GM12878 (cell line): ENCODE measurements around the gene TMC7. TPM values are rescaled to one million over a fixed set of nuclear protein-coding genes. Genes with fewer than 3 reads are reported as not detected.
A peak's percentile ranks its signal among the peaks of the same experiment; 100 is the strongest.

Experiments used
- ATAC-seq: fragments of 200-7000 bp; cut with Tn5 transposase; 3 replicates; pipeline ENCODE4 v1.9.1; 2020; ENCODE audit warnings: mild to moderate bottlenecking, moderate library complexity
- BruUV-seq: library from RNA; stranded (reverse); fragments of 400-500 nt; replicated peaks from 2 replicates; lab custom pipeline; 2021; lab: Mats Ljungman, UMichigan
- CTCF ChIA-PET: fragments of 300-600 bp; sonication (Branson Sonifier 250); formaldehyde crosslinking; extraction: SDS; loops from one replicate; lab custom pipeline; 2021; ENCODE audit warnings: inconsistent platforms; lab: Yijun Ruan, JAX
- POLR2A ChIA-PET: fragments of 350-600 bp; formaldehyde crosslinking; extraction: SDS; loops from one replicate; lab custom pipeline; 2021; ENCODE audit warnings: inconsistent platforms; lab: Charles Lee
- RAD21 ChIA-PET: fragments of 300-600 bp; sonication (Branson Sonifier 250); formaldehyde crosslinking; loops from one replicate; lab custom pipeline; 2023; ENCODE audit warnings: antibody characterized with exemption; ENCODE audit not compliant: unreplicated experiment; lab: Charles Lee
- SMC1A ChIA-PET: fragments of 300-600 bp; sonication (Branson Sonifier 250); formaldehyde crosslinking; loops from one replicate; lab custom pipeline; 2023; ENCODE audit not compliant: unreplicated experiment, uncharacterized antibody; lab: Charles Lee
- DNase-seq: peaks from one replicate; pipeline ENCODE4 v3.0.0-alpha.2; 2011; ENCODE audit warnings: low read depth, low spot score
- FAIRE-seq: peaks from 3 replicates; lab custom pipeline; 2011; peaks lifted over from hg19 to GRCh38; lab: Jason Lieb, UNC
- H2AFZ ChIP-seq: 2 replicates; pipeline ENCODE4 v1.6.0; 2011; ENCODE audit warnings: low read depth, low read length, control low read depth; ENCODE audit not compliant: control insufficient read depth
- H3K27ac ChIP-seq: 2 replicates; pipeline ENCODE4 v1.5.1; 2011; ENCODE audit warnings: control low read depth; ENCODE audit not compliant: control insufficient read depth, insufficient read depth
- H3K27me3 ChIP-seq, 2 experiments: replicated peaks in 1 of 2; 2 replicates each; pipeline versions ENCODE4 v1.6.0 to v1.6.1; 2011; ENCODE audit warnings: low read length in 1 of 2; ENCODE audit not compliant: control insufficient read depth in 2 of 2, insufficient read depth in 2 of 2
- H3K36me3 ChIP-seq, 2 experiments: 2 replicates each; pipeline ENCODE4 v1.5.1; 2011; ENCODE audit warnings: low read length in 1 of 2; ENCODE audit not compliant: control insufficient read depth in 2 of 2, insufficient read depth in 2 of 2
- H3K4me1 ChIP-seq: 2 replicates; pipeline ENCODE4 v1.6.1; 2011; ENCODE audit warnings: mild to moderate bottlenecking, low read length, moderate library complexity, mixed read lengths; ENCODE audit not compliant: control insufficient read depth, insufficient read depth
- H3K4me2 ChIP-seq: 2 replicates; pipeline ENCODE4 v1.6.0; 2011; ENCODE audit warnings: control low read depth; ENCODE audit not compliant: control insufficient read depth, insufficient read depth
- H3K4me3 ChIP-seq: fragments of 200-600 bp; sonication (generic); 2 replicates; pipeline ENCODE4 v1.5.1; 2016
- H3K79me2 ChIP-seq: 2 replicates; pipeline ENCODE4 v1.6.0; 2011; ENCODE audit warnings: low read length; ENCODE audit not compliant: control insufficient read depth, insufficient read depth
- H3K9ac ChIP-seq: 2 replicates; pipeline ENCODE4 v1.8.0; 2011; ENCODE audit warnings: low read length, control low read depth, mixed read lengths; ENCODE audit not compliant: control insufficient read depth, insufficient read depth
- H3K9me3 ChIP-seq: replicated peaks from 3 replicates; pipeline ENCODE4 v1.5.1; 2011; ENCODE audit warnings: mild to moderate bottlenecking, low read length; ENCODE audit not compliant: control insufficient read depth, insufficient read depth
- H4K20me1 ChIP-seq: 2 replicates; pipeline ENCODE4 v1.6.0; 2011; ENCODE audit not compliant: control insufficient read depth, insufficient read depth
- EED ChIP-seq: sonication (generic); IDR thresholded peaks from 2 replicates; pipeline ENCODE4 v1.6.1; 2016; ENCODE audit warnings: antibody characterized with exemption, low read depth
- EGR1 ChIP-seq, 2 experiments: IDR thresholded peaks; 1 replicate in 1 of 2; 2 replicates in 1 of 2; pipeline ENCODE4 v1.6.1; 2011 to 2012; ENCODE audit warnings: low read depth in 2 of 2, low read length in 2 of 2, borderline replicate concordance in 1 of 2, mild to moderate bottlenecking in 1 of 2, moderate library complexity in 1 of 2
- EP300 ChIP-seq, 2 experiments: fragments of 150-350 bp in 1 of 2; IDR thresholded peaks; 2 replicates each; pipeline ENCODE4 v1.6.1; 2011 to 2012; ENCODE audit warnings: low read depth in 2 of 2, low read length in 2 of 2, borderline replicate concordance in 1 of 2, improper control_type of control experiment in 1 of 2, inconsistent platforms in 1 of 2; ENCODE audit not compliant: control insufficient read depth in 1 of 2
- FOXK2 ChIP-seq: fragments of 450-650 bp; IDR thresholded peaks from 2 replicates; pipeline ENCODE4 v1.6.1; 2017; ENCODE audit warnings: mild to moderate bottlenecking, moderate library complexity
- GATAD2B ChIP-seq: fragments of 450-650 bp; conservative IDR thresholded peaks from 2 replicates; pipeline ENCODE4 v1.6.1; 2017; ENCODE audit warnings: low read depth, mild to moderate bottlenecking, moderate library complexity
- HDAC6 ChIP-seq: fragments of 200-600 bp; sonication (generic); IDR thresholded peaks from one replicate; pipeline ENCODE4 v1.8.0; 2017; ENCODE audit warnings: antibody characterized with exemption; ENCODE audit not compliant: unreplicated experiment
- IKZF1 ChIP-seq: fragments of 450-650 bp; conservative IDR thresholded peaks from 2 replicates; pipeline ENCODE4 v1.6.1; 2017; ENCODE audit warnings: antibody characterized with exemption, mild to moderate bottlenecking
- IKZF2 ChIP-seq, 2 experiments: fragments of 450-650 bp; IDR thresholded peaks; 2 replicates each; pipeline ENCODE4 v1.6.1; 2017; ENCODE audit warnings: mild to moderate bottlenecking in 2 of 2, moderate library complexity in 2 of 2
- MEF2B ChIP-seq: fragments of 450-650 bp; IDR thresholded peaks from 2 replicates; pipeline ENCODE4 v1.6.1; 2018; ENCODE audit warnings: mild to moderate bottlenecking, moderate library complexity; ENCODE audit not compliant: partially characterized antibody, poor library complexity, severe bottlenecking
- NFIC ChIP-seq: IDR thresholded peaks from 2 replicates; pipeline ENCODE4 v1.6.1; 2012; ENCODE audit warnings: low read depth, mild to moderate bottlenecking, inconsistent platforms, low read length, moderate library complexity
- NRF1 ChIP-seq: conservative IDR thresholded peaks from 2 replicates; pipeline ENCODE4 v1.6.1; 2011; ENCODE audit warnings: mild to moderate bottlenecking, low read depth, low read length, improper control_type of control experiment
- RAD21 ChIP-seq: IDR thresholded peaks from 2 replicates; pipeline ENCODE4 v1.6.1; 2011; ENCODE audit warnings: mild to moderate bottlenecking, low read depth, low read length, moderate library complexity; ENCODE audit not compliant: insufficient read depth
- SMARCA5 ChIP-seq: fragments of 450-650 bp; IDR thresholded peaks from 2 replicates; pipeline ENCODE4 v1.6.1; 2017; ENCODE audit warnings: mild to moderate bottlenecking
- SMC3 ChIP-seq: IDR thresholded peaks from 2 replicates; pipeline ENCODE4 v1.6.1; 2011; ENCODE audit warnings: low read length, improper control_type of control experiment, borderline replicate concordance
- YY1 ChIP-seq: IDR thresholded peaks from 2 replicates; pipeline ENCODE4 v1.6.1; 2011; ENCODE audit warnings: low read depth, mild to moderate bottlenecking, low read length
- WGBS: methylation state at CpG from one replicate; pipeline ENCODE4 v1.1.6; 2016; ENCODE audit warnings: low lambda C conversion rate; ENCODE audit not compliant: insufficient replicate concordance, insufficient coverage; ENCODE audit errors: missing lambda C conversion rate; 5-methylcytosine and 5-hydroxymethylcytosine counted together
- in situ Hi-C: fragments of 300-500 bp; cut with MboI; formaldehyde crosslinking; loops from 9 replicates; pipeline ENCODE4 v1.14.3; 2018; ENCODE audit warnings: mixed read lengths
- intact Hi-C: fragments of 100-400 bp; cut with micrococcal nuclease; formaldehyde crosslinking; loops from one replicate; pipeline ENCODE4 v1.14.2; 2022; ENCODE audit not compliant: unreplicated experiment
- polyA plus RNA-seq, 11 experiments: library from polyadenylated mRNA; depleted of rRNA in 4 of 11; unstranded in 6 of 11; stranded (reverse) in 5 of 11; fragments of >200 nt; fragmentation: Nextera tagmentation in 4 of 11; fragmentation: Illumina TruSeq in 1 of 11; extraction: Ambion mirVana in 4 of 11; extraction: Trizol in 1 of 11; gene quantifications; 1 replicate in 1 of 11; 2 replicates in 10 of 11; pipeline versions ENCODE4 v1.2.1 to v1.2.3, GENCODE V29; 2011 to 2016; ENCODE audit warnings: inconsistent platforms in 2 of 11, missing spikeins in 2 of 11, low read depth in 1 of 11
- total RNA-seq, 4 experiments: library from RNA; depleted of rRNA in 3 of 4; stranded (reverse); fragments of >200 nt in 3 of 4; fragmentation: Illumina TruSeq in 1 of 4; extraction: Trizol in 1 of 4; gene quantifications; 2 replicates each; pipeline versions ENCODE4 v1.2.1 to v1.2.3, GENCODE V29; 2013 to 2021
- TF ChIP-seq, protein P1 (sequence below): fragments of 450-650 bp; IDR thresholded peaks from 2 replicates; pipeline ENCODE4 v1.6.1; 2017; ENCODE audit warnings: low read depth, mild to moderate bottlenecking, moderate library complexity
- TF ChIP-seq, protein P2 (sequence below), 3 experiments: IDR thresholded peaks in 2 of 3; conservative IDR thresholded peaks in 1 of 3; 2 replicates each; pipeline ENCODE4 v1.5.1; 2011; ENCODE audit warnings: low read depth in 3 of 3, low read length in 3 of 3, mild to moderate bottlenecking in 3 of 3, control low read depth in 2 of 3, moderate library complexity in 2 of 3, inconsistent platforms in 1 of 3, mixed read lengths in 1 of 3; ENCODE audit not compliant: control insufficient read depth in 2 of 3, insufficient read depth in 1 of 3; ENCODE audit errors: extremely low read depth in 1 of 3

Gene TMC7
- total and polyA plus RNA-seq, 10 of the 15 experiments (the other 5 are each of a cell fraction or from before 2014, with no cell fraction given) = 0.15 TPM; not detected in 9

DNA sequence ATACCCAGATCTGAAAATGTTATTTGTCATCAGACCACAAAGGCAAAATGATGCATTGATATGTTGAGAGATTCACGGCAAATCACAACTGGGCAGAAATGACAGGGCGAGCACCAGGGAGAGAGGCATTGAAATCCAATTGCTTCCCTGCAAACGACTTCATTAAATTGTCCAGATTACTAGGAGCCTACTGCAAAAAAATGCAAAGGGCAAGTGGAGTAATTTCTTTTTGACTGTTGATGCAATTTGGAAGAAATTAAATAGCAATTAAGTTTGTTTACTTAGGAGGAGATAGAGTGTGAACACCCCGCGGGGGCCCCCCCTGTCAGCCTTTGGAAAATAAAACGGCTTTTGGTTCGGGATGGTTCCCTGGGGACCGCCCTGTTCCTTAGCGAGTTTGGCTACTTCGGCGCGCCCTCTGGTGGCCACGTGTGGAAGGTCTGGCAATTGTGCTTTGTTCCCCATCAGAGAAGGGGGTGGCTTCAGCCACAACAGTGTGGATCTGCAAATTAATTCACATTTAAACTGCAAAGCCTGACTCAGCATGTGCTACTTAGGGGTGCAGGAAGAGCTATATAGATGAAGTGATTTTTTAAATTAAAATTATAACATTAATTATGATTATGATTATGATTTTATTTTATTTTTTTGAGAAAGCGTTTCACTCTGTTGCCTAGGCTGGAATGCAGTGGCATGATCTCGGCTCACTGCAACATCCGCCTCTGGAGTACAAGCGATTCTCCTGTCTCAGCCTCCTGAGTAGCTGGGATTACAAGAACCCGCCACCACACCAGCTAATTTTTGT lies 14.5 kb upstream of the TMC7 start:
- no peaks in the 10 kb centered on the region for H3K36me3 ChIP-seq
- ATAC-seq = peak; percentile 94
- peak overlapping the region; percentile 68 for H3K4me3 ChIP-seq
- no peak overlapping the region for H3K27ac ChIP-seq
- no peak overlapping the region for H3K9ac ChIP-seq
- POLR2A ChIA-PET = no interaction called here
- H3K79me2 ChIP-seq = no peaks in the 10 kb centered on the region
- SMC1A ChIA-PET = interaction anchor here (0.6 to 4.7 kb wide), 8 partner anchors 11 to 168 kb away, joined by 3 to 18 read pairs (median 3); partner anchors contain the start of gene ARL6IP1
- CTCF ChIA-PET = interaction anchor here (0.7 to 3.4 kb wide), 15 partner anchors 11 to 308 kb away, joined by 3 to 15 read pairs (median 5); partner anchors contain the start of genes ARL6IP1 and RPS15A
- 11% methylated on average over 18 of the region's 18 CpGs for WGBS
- no peaks in the 10 kb centered on the region for H3K9me3 ChIP-seq
- peak overlapping the region; percentile 27; the same call in 1 of the 2 replicates for H2AFZ ChIP-seq
- DNase-seq = peak; percentile 16
- BruUV-seq = no TSS peak
- H3K4me1 ChIP-seq = no peaks in the 10 kb centered on the region
- in situ Hi-C loops = loop anchor here (10.0 kb wide), 1 partner anchor 84 kb away; no protein-coding TSS in a partner anchor
- H3K27me3 ChIP-seq = no peaks in the 10 kb centered on the region
- RAD21 ChIA-PET = interaction anchor here (1.0 to 1.8 kb wide), 3 partner anchors 13 to 167 kb away, joined by 4 to 8 read pairs (median 6); partner anchors contain the start of gene ARL6IP1
- FAIRE-seq = peak; percentile 88
- intact Hi-C loops = loop anchor here (1.0 to 5.0 kb wide), 2 partner anchors 72 to 168 kb away; partner anchors contain the start of gene ARL6IP1
- H3K4me2 ChIP-seq = 0 out of 2 replicates have a peak overlapping the region, but pooled peaks have one; percentile 56
- no peaks in the 10 kb centered on the region for H4K20me1 ChIP-seq
- TF ChIP-seq NRF1 = no peak
- TF ChIP-seq, protein P1, sequence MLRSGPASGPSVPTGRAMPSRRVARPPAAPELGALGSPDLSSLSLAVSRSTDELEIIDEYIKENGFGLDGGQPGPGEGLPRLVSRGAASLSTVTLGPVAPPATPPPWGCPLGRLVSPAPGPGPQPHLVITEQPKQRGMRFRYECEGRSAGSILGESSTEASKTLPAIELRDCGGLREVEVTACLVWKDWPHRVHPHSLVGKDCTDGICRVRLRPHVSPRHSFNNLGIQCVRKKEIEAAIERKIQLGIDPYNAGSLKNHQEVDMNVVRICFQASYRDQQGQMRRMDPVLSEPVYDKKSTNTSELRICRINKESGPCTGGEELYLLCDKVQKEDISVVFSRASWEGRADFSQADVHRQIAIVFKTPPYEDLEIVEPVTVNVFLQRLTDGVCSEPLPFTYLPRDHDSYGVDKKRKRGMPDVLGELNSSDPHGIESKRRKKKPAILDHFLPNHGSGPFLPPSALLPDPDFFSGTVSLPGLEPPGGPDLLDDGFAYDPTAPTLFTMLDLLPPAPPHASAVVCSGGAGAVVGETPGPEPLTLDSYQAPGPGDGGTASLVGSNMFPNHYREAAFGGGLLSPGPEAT = 0 out of 2 replicates have a peak, but pooled peaks have one; percentile 20
- TF ChIP-seq, protein P2, sequence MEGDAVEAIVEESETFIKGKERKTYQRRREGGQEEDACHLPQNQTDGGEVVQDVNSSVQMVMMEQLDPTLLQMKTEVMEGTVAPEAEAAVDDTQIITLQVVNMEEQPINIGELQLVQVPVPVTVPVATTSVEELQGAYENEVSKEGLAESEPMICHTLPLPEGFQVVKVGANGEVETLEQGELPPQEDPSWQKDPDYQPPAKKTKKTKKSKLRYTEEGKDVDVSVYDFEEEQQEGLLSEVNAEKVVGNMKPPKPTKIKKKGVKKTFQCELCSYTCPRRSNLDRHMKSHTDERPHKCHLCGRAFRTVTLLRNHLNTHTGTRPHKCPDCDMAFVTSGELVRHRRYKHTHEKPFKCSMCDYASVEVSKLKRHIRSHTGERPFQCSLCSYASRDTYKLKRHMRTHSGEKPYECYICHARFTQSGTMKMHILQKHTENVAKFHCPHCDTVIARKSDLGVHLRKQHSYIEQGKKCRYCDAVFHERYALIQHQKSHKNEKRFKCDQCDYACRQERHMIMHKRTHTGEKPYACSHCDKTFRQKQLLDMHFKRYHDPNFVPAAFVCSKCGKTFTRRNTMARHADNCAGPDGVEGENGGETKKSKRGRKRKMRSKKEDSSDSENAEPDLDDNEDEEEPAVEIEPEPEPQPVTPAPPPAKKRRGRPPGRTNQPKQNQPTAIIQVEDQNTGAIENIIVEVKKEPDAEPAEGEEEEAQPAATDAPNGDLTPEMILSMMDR (IDR thresholded peaks at IDR 0.05 in 2 of 3, conservative IDR thresholded peaks at IDR 0.05 in 1 of 3; ENCODE audit: control insufficient read depth in 2 of 3, extremely low read depth in 1 of 3, insufficient read depth in 1 of 3, low read depth in 3 of 3, low read length in 3 of 3) = peak; percentile 87 to 95 (median 90)
- TF ChIP-seq YY1 = peak; percentile 78
- 0 out of 4 replicates have a peak, but pooled peaks of 1 of the 2 experiments have one; percentile 29 for TF ChIP-seq EP300 (IDR thresholded peaks at IDR 0.05; ENCODE audit: borderline replicate concordance in 1 of 2, control insufficient read depth in 1 of 2, low read depth in 2 of 2, low read length in 2 of 2)
- no peak for TF ChIP-seq HDAC6
- TF ChIP-seq FOXK2 = no peak
- peak; percentile 98 for TF ChIP-seq MEF2B
- 0 out of 2 replicates have a peak, but pooled peaks have one; percentile 30 for TF ChIP-seq GATAD2B
- peak; percentile 90 for TF ChIP-seq RAD21
- peak; percentile 43 to 50; a peak in 3 of 4 replicates for TF ChIP-seq IKZF2 (IDR thresholded peaks at IDR 0.05)
- 0 out of 2 replicates have a peak, but pooled peaks have one; percentile 60 for TF ChIP-seq SMARCA5
- TF ChIP-seq IKZF1 = peak; percentile 73
- no peak for TF ChIP-seq EGR1 (IDR thresholded peaks at IDR 0.05; ENCODE audit: borderline replicate concordance in 1 of 2, low read depth in 2 of 2, low read length in 2 of 2)
- TF ChIP-seq NFIC = no peak
- TF ChIP-seq SMC3 = peak; percentile 89
- 0 out of 2 replicates have a peak, but pooled peaks have one; percentile 40 for TF ChIP-seq EED
